T-cell (primary cell): ENCODE results near the gene PPIL1. TPM values are rescaled to one million over a fixed set of nuclear protein-coding genes. Genes with fewer than 3 reads are reported as not detected.

Experiments used
- ATAC-seq, 4 experiments: fragments of 200-7000 bp in 3 of 4; fragments of 150-1000 bp in 1 of 4; cut with Tn5 transposase; replicated peaks in 1 of 4; 1 replicate in 3 of 4; 2 replicates in 1 of 4; pipeline ENCODE4 v1.10.0; 2021; ENCODE audit warnings: moderate library complexity in 3 of 4, mild to moderate bottlenecking in 2 of 4, moderate number of reproducible peaks in 1 of 4
- CTCF ChIA-PET, 2 donors: fragments of 300-600 bp; sonication (Branson Sonifier 250); formaldehyde crosslinking; loops; one replicate each; lab custom pipeline; 2022; ENCODE audit warnings: antibody characterized with exemption in 2 of 2; lab: Charles Lee
- POLR2A ChIA-PET, 2 donors: fragments of 300-600 bp; sonication (Branson Sonifier 250); formaldehyde crosslinking; loops; one replicate each; lab custom pipeline; 2022; ENCODE audit warnings: antibody characterized with exemption in 2 of 2; lab: Charles Lee
- DNase-seq, 35 experiments: peaks; one replicate each; pipeline versions ENCODE4 v3.0.0 to v3.0.0-alpha.2; 2013 to 2023
- H3K27ac ChIP-seq: one replicate; pipeline ENCODE4 v1.5.1; 2013; ENCODE audit warnings: low read length
- H3K27me3 ChIP-seq, 2 experiments: replicated peaks in 1 of 2; 1 replicate in 1 of 2; 2 replicates in 1 of 2; pipeline versions ENCODE4 v1.6.1 to v1.7.0; 2013; ENCODE audit warnings: low read length in 1 of 2, mixed read lengths in 1 of 2; ENCODE audit not compliant: control insufficient read depth in 2 of 2, insufficient read depth in 2 of 2; ENCODE audit errors: extremely low read depth in 1 of 2
- H3K36me3 ChIP-seq, 2 donors: 1 replicate in 1 of 2; 2 replicates in 1 of 2; pipeline versions ENCODE4 v1.6.1 to v1.7.0; 2013; ENCODE audit warnings: low read length in 1 of 2; ENCODE audit not compliant: control insufficient read depth in 2 of 2, insufficient read depth in 1 of 2; ENCODE audit errors: extremely low read depth in 1 of 2
- H3K4me1 ChIP-seq, 2 experiments: 1 replicate in 1 of 2; 2 replicates in 1 of 2; pipeline versions ENCODE4 v1.6.1 to v1.7.0; 2013; ENCODE audit warnings: low read length in 2 of 2, mixed read lengths in 1 of 2; ENCODE audit not compliant: insufficient read depth in 2 of 2, control insufficient read depth in 1 of 2; ENCODE audit errors: extremely low read depth in 1 of 2
- H3K4me3 ChIP-seq, 2 donors: 1 replicate in 1 of 2; 2 replicates in 1 of 2; pipeline versions ENCODE4 v1.5.1 to v1.7.0; 2013; ENCODE audit warnings: mild to moderate bottlenecking in 2 of 2, low read length in 1 of 2, moderate library complexity in 1 of 2; ENCODE audit not compliant: control insufficient read depth in 1 of 2; ENCODE audit errors: extremely low read depth in 1 of 2
- H3K9me3 ChIP-seq: 2 replicates; pipeline ENCODE4 v1.7.0; 2013
- H3K27ac Mint-ChIP-seq, 2 donors: one replicate each; pipeline ENCODE4 v1.8.0; 2020 to 2021; ENCODE audit warnings: mild to moderate bottlenecking in 2 of 2, mixed read lengths in 2 of 2
- H3K27me3 Mint-ChIP-seq, 2 donors: one replicate each; pipeline ENCODE4 v1.8.0; 2021 to 2022; ENCODE audit warnings: mixed read lengths in 2 of 2
- H3K36me3 Mint-ChIP-seq: one replicate; pipeline ENCODE4 v1.8.0; 2021; ENCODE audit warnings: mixed read lengths
- H3K4me1 Mint-ChIP-seq, 3 donors: one replicate each; pipeline ENCODE4 v1.8.0; 2020 to 2022; ENCODE audit warnings: mixed read lengths in 3 of 3, mild to moderate bottlenecking in 1 of 3
- H3K4me3 Mint-ChIP-seq, 3 donors: one replicate each; pipeline ENCODE4 v1.8.0; 2020 to 2022; ENCODE audit warnings: mild to moderate bottlenecking in 3 of 3, mixed read lengths in 3 of 3, moderate library complexity in 3 of 3
- H3K9me3 Mint-ChIP-seq, 3 donors: one replicate each; pipeline ENCODE4 v1.8.0; 2020 to 2022; ENCODE audit warnings: mixed read lengths in 3 of 3
- WGBS: methylation state at CpG from one replicate; pipeline ENCODE4 v1.1.5; 2013; ENCODE audit warnings: missing lambda C conversion rate; ENCODE audit not compliant: insufficient coverage; 5-methylcytosine and 5-hydroxymethylcytosine counted together
- total RNA-seq, 35 experiments: library from RNA in 6 of 35; stranded (reverse) in 6 of 35; fragments of 120-200 nt in 1 of 35; gene quantifications; one replicate each; pipeline versions ENCODE4 v1.2.1 to v1.2.4 and lab custom pipeline; 2013 to 2026

PPIL1 gene
- total RNA-seq, 5 donors from 2014 or later (not counting 1 experiment from before 2014, with no cell fraction given), result 5.0 to 14.4 (median 10.6) TPM

DNA sequence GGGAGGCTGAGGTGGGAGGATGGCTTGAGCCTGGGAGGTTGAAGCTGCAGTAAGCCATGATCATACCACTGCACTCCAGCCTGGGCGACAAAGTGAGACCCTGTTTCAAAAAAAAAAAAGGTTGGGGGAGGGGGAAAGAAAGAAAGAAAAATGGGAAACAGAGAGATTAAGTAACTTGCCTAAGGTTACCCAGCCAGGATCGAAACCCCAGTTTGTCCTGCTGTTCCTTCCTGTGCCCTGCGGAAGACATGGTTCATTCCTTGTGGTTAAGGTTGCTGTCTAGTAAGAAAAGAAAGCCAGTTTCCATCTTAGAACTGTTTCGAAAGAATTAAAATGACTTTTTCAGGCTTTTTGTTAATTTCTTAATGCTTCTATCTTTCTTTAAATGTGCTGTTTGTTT is 41.0 kb upstream of the PPIL1 start:
- Histone ChIP-seq H3K9me3 (no peaks in the 10 kb centered on the region), H3K4me1 (peaks cover 22 to 35% of the 10 kb centered on the region in 2 experiments), H3K36me3 (peaks cover 3 to 57% of the 10 kb centered on the region in 2 donors), H3K4me3 (no peak overlapping the region), H3K27me3 (no peaks in the 10 kb centered on the region), H3K27ac (no peak overlapping the region)
- WGBS, result 94% methylated on average over 3 of the region's 4 CpGs
- H3K27me3 Mint-ChIP-seq, result no peaks in the 10 kb centered on the region
- CTCF ChIA-PET, result interaction anchor here (0.5 to 0.7 kb wide), 2 partner anchors 9 to 394 kb away, joined by 3 read pairs; no protein-coding TSS in a partner anchor
- H3K27ac Mint-ChIP-seq, result peak overlapping the region in 1 of 2 donors; percentile 49
- H3K4me1 Mint-ChIP-seq, result peaks cover 30 to 46% (median 32%) of the 10 kb centered on the region in 3 donors
- peaks cover 29% of the 10 kb centered on the region for H3K36me3 Mint-ChIP-seq
- no peak for DNase-seq
- POLR2A ChIA-PET, result interaction anchor here in 1 of 2 donors (0.5 to 0.6 kb wide), 2 partner anchors 18 to 462 kb away, joined by 3 to 5 read pairs; no protein-coding TSS in a partner anchor
- no peak for ATAC-seq
- H3K4me3 Mint-ChIP-seq, result no peak overlapping the region
- no peaks in the 10 kb centered on the region for H3K9me3 Mint-ChIP-seq

GRCh38 chr6:36914227-36914794 is 39.7 kb upstream of the PPIL1 start:
- Histone ChIP-seq H3K27ac (peak overlapping the region; percentile 23), H3K9me3 (no peaks in the 10 kb centered on the region), H3K4me3 (no peak overlapping the region), H3K27me3 (no peaks in the 10 kb centered on the region), H3K4me1 (peaks cover 22 to 35% of the 10 kb centered on the region in 2 experiments), H3K36me3 (peaks cover 3 to 48% of the 10 kb centered on the region in 2 donors)
- POLR2A ChIA-PET, result interaction anchor here in 1 of 2 donors (0.6 to 0.7 kb wide), 2 partner anchors 72 to 179 kb away, joined by 3 read pairs; partner anchors contain the start of gene MTCH1
- 81% methylated on average over 8 of the region's 10 CpGs for WGBS
- peaks cover 25% of the 10 kb centered on the region for H3K36me3 Mint-ChIP-seq
- peak overlapping the region in 2 of 3 donors; percentile 13 to 48 for H3K4me3 Mint-ChIP-seq
- CTCF ChIA-PET, result interaction anchor here (0.6 to 0.8 kb wide), 2 partner anchors 24 to 334 kb away, joined by 3 read pairs; no protein-coding TSS in a partner anchor
- peak overlapping the region; percentile 92 to 97 for H3K27ac Mint-ChIP-seq
- DNase-seq (peak in 4 of 35 experiments; percentile 6 to 59 (median 20)), ATAC-seq (no peak)
- no peaks in the 10 kb centered on the region for H3K9me3 Mint-ChIP-seq
- H3K4me1 Mint-ChIP-seq, result peaks cover 30 to 48% (median 32%) of the 10 kb centered on the region in 3 donors
- no peaks in the 10 kb centered on the region for H3K27me3 Mint-ChIP-seq

- peaks cover 22 to 35% of the 10 kb centered on the region in 2 experiments for H3K4me1 ChIP-seq
- Mint-ChIP-seq H3K27me3 (no peaks in the 10 kb centered on the region), H3K4me1 (peaks cover 30 to 53% (median 32%) of the 10 kb centered on the region in 3 donors), H3K9me3 (no peaks in the 10 kb centered on the region), H3K27ac (peak overlapping the region; percentile 92 to 97), H3K36me3 (peaks cover 29% of the 10 kb centered on the region), H3K4me3 (peak overlapping the region; percentile 66 to 73 (median 70))
- H3K4me3 ChIP-seq, result no peak overlapping the region
- ChIA-PET POLR2A (interaction anchor here in 1 of 2 donors (0.6 to 0.7 kb wide), 2 partner anchors 10 to 40 kb away, joined by 3 read pairs; no protein-coding TSS in a partner anchor), CTCF (interaction anchor here (1.3 to 1.5 kb wide), 2 partner anchors 28 kb away, joined by 3 to 4 read pairs; partner anchors contain the start of gene C6orf89 (in 1 of the 2))
- H3K9me3 ChIP-seq, result no peaks in the 10 kb centered on the region
- H3K27ac ChIP-seq, result peak overlapping the region; percentile 73
- no peak for ATAC-seq
- no peaks in the 10 kb centered on the region for H3K27me3 ChIP-seq
- H3K36me3 ChIP-seq, result peaks cover under 1 to 41% of the 10 kb centered on the region in 2 donors
- DNase-seq, result peak in 1 of 35 experiments; percentile 3
- WGBS, result 86% methylated on average over 1 of the region's 4 CpGs
Measured at GRCh38 chr6:36913082-36913481, 38.5 kb upstream of the PPIL1 start.

GRCh38 chr6:36912586-36912985 is 38.0 kb upstream of the PPIL1 start:
- peaks cover 22 to 35% of the 10 kb centered on the region in 2 experiments for H3K4me1 ChIP-seq
- H3K4me1 Mint-ChIP-seq, result peaks cover 30 to 58% (median 32%) of the 10 kb centered on the region in 3 donors
- 0% methylated on average over 2 of the region's 8 CpGs for WGBS
- ChIA-PET POLR2A (no interaction called here), CTCF (interaction anchor here (1.3 to 1.7 kb wide), 3 partner anchors 27 to 28 kb away, joined by 3 to 4 read pairs (median 4); partner anchors contain the start of gene C6orf89 (in 1 of the 2))
- H3K27me3 Mint-ChIP-seq, result no peaks in the 10 kb centered on the region
- peaks cover 34% of the 10 kb centered on the region for H3K36me3 Mint-ChIP-seq
- H3K9me3 ChIP-seq, result no peaks in the 10 kb centered on the region
- H3K36me3 ChIP-seq, result peaks cover 0 to 41% of the 10 kb centered on the region in 2 donors
- ATAC-seq, result peak; percentile 90 to 94 (median 92)
- H3K27me3 ChIP-seq, result no peaks in the 10 kb centered on the region
- no peaks in the 10 kb centered on the region for H3K9me3 Mint-ChIP-seq
- peak; percentile 10 to 81 (median 48) for DNase-seq
- peak overlapping the region; percentile 92 to 97 for H3K27ac Mint-ChIP-seq
- H3K4me3 ChIP-seq, result peak overlapping the region; percentile 30 to 39
- H3K4me3 Mint-ChIP-seq, result peak overlapping the region; percentile 66 to 73 (median 70)
- peak overlapping the region; percentile 73 for H3K27ac ChIP-seq

- H3K36me3 Mint-ChIP-seq, result peaks cover 34% of the 10 kb centered on the region
- Histone ChIP-seq H3K9me3 (no peaks in the 10 kb centered on the region), H3K27ac (peak overlapping the region; percentile 73), H3K4me3 (peak overlapping the region; percentile 30 to 39), H3K4me1 (peaks cover 22 to 35% of the 10 kb centered on the region in 2 experiments), H3K27me3 (no peaks in the 10 kb centered on the region), H3K36me3 (peaks cover 0 to 40% of the 10 kb centered on the region in 2 donors)
- H3K4me1 Mint-ChIP-seq, result peaks cover 30 to 61% (median 34%) of the 10 kb centered on the region in 3 donors
- H3K27me3 Mint-ChIP-seq, result no peaks in the 10 kb centered on the region
- DNase-seq, result peak in 28 of 35 experiments; percentile 7 to 55 (median 19)
- peak; percentile 50 to 57 (median 56) for ATAC-seq
- no peaks in the 10 kb centered on the region for H3K9me3 Mint-ChIP-seq
- H3K27ac Mint-ChIP-seq, result peak overlapping the region; percentile 92 to 97
- 0% methylated on average over 1 of the region's 4 CpGs for WGBS
- ChIA-PET CTCF (interaction anchor here in 1 of 2 donors (0.6 to 1.7 kb wide), 3 partner anchors 27 to 281 kb away, joined by 3 to 4 read pairs (median 3); partner anchors contain the start of genes C6orf89 and PPIL1), POLR2A (no interaction called here)
- peak overlapping the region; percentile 66 to 73 (median 70) for H3K4me3 Mint-ChIP-seq
Measured at GRCh38 chr6:36912030-36912454, 37.4 kb upstream of the PPIL1 start.

DNA sequence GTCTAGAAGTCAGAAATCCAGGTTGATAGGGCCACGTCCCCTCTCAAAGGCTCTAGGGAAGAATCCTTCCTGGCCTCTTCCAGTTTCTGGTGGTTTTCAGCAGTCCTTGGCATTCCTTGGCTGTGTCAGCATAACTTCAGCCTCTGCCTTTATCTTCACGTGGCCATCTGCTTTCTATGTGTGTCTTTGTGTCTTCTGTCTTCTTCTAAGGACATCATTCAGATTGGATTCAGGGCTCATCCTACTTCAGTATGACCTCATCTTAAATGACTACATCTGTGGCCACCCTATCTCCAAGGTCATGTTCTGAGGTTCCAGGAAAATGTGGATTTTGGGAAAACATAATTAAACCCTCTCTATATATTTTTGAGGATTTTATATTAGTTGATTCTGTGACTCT is 34.1 kb upstream of the PPIL1 start:
- Mint-ChIP-seq H3K27ac (peak overlapping the region; percentile 6 to 61), H3K27me3 (no peaks in the 10 kb centered on the region), H3K36me3 (peaks cover 35% of the 10 kb centered on the region), H3K4me3 (no peak overlapping the region), H3K9me3 (no peaks in the 10 kb centered on the region), H3K4me1 (peaks cover 23 to 49% (median 31%) of the 10 kb centered on the region in 3 donors)
- ChIA-PET POLR2A (interaction anchor here in 1 of 2 donors (0.5 kb wide), 1 partner anchor 12 kb away, joined by 9 read pairs; no protein-coding TSS in a partner anchor), CTCF (interaction anchor here in 1 of 2 donors (0.8 to 1.5 kb wide), 2 partner anchors 19 to 71 kb away, joined by 3 read pairs; no protein-coding TSS in a partner anchor)
- no peak overlapping the region for H3K27ac ChIP-seq
- H3K27me3 ChIP-seq, result no peaks in the 10 kb centered on the region
- DNase-seq (no peak), ATAC-seq (no peak)
- 83% methylated on average over 1 of the region's 2 CpGs for WGBS
- H3K36me3 ChIP-seq, result peaks cover 3 to 46% of the 10 kb centered on the region in 2 donors
- H3K4me3 ChIP-seq, result no peak overlapping the region
- H3K9me3 ChIP-seq, result no peaks in the 10 kb centered on the region
- H3K4me1 ChIP-seq, result peaks cover 23 to 26% of the 10 kb centered on the region in 2 experiments
